Measurements from ENCODE around the gene IL19. TPM values are rescaled to one million over a fixed set of nuclear protein-coding genes. Genes with fewer than 3 reads are reported as not detected.

IL19 gene
- total RNA-seq, 4 donors from 2014 or later, result not detected

DNA sequence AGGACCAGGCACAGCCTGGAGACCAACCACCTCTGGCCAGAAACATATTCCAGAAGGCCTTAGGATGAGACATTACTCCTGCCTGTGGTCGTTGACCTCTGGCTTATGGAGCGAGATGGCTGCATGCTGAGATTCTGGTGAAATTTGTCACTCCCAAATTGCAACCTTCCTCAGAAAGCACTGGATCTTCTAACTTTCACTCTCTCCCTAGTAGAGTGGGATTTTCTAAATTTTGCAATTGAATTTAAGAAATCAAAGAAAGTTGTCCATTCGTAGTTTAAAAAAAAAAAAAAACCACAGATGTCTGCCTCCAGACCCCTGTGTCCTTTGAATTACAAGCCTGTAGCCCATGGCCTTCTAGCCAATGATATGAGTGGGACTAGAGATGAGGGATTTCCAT is 30.3 kb downstream of the IL19 start:
- no peaks in the 10 kb centered on the region for H3K36me3 ChIP-seq
- H3K4me1 ChIP-seq, result no peaks in the 10 kb centered on the region
- peaks cover 0 to 8% (median 0%) of the 10 kb centered on the region in 4 donors for H3K27me3 ChIP-seq
- no peak overlapping the region for H3K27ac ChIP-seq (replicated peaks in 1 of 4)
- DNase-seq (ENCODE audit: extremely low spot score), result no peak
- H3K4me3 ChIP-seq, result no peak overlapping the region
- TF ChIP-seq, protein P1, sequence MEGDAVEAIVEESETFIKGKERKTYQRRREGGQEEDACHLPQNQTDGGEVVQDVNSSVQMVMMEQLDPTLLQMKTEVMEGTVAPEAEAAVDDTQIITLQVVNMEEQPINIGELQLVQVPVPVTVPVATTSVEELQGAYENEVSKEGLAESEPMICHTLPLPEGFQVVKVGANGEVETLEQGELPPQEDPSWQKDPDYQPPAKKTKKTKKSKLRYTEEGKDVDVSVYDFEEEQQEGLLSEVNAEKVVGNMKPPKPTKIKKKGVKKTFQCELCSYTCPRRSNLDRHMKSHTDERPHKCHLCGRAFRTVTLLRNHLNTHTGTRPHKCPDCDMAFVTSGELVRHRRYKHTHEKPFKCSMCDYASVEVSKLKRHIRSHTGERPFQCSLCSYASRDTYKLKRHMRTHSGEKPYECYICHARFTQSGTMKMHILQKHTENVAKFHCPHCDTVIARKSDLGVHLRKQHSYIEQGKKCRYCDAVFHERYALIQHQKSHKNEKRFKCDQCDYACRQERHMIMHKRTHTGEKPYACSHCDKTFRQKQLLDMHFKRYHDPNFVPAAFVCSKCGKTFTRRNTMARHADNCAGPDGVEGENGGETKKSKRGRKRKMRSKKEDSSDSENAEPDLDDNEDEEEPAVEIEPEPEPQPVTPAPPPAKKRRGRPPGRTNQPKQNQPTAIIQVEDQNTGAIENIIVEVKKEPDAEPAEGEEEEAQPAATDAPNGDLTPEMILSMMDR (IDR thresholded peaks at IDR 0.05), result no peak
- TF ChIP-seq POLR2A (IDR thresholded peaks at IDR 0.05; ENCODE audit: low read depth) (no peak), EP300 (IDR thresholded peaks at IDR 0.05) (no peak)
- H3K9me3 ChIP-seq, result no peaks in the 10 kb centered on the region
- 87% methylated on average over 3 of the region's 3 CpGs for WGBS
- intact Hi-C loops (cut with DNase I), result loop anchor here (10.0 kb wide), 1 partner anchor 166 kb away; the partner anchor contains the start of gene DYRK3

DNA sequence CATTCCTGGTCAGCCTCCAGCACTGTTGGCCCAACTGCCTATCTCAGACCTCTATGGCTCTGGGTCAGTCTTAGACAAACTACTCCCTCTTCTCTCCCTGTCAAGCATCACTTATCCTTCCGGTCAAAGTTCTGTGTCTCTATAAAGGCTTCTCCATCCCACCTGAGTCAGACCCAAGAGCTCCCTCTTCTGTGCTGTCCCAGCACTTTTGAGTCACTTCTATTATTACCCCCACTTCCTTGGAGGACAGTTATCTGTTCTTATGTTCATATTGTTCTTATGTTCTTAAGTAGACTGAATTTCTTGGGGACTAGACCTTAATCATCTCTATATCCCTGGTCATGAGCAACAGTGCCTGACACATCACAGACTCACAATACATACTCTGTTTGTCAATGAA is 30.9 kb downstream of the IL19 start:
- TF ChIP-seq POLR2AphosphoS5 (IDR thresholded peaks at IDR 0.05) (no peak), POLR2A (IDR thresholded peaks at IDR 0.05; ENCODE audit: low read depth) (no peak), EP300 (IDR thresholded peaks at IDR 0.05) (no peak)
- TF ChIP-seq, protein P1 (IDR thresholded peaks at IDR 0.05), result no peak
- Histone ChIP-seq H3K4me1 (no peaks in the 10 kb centered on the region), H3K4me3 (no peak overlapping the region), H3K9me3 (no peaks in the 10 kb centered on the region), H3K36me3 (no peaks in the 10 kb centered on the region), H3K27ac (replicated peaks in 1 of 4) (no peak overlapping the region), H3K27me3 (peaks cover 0 to 8% (median 0%) of the 10 kb centered on the region in 4 donors)
- WGBS, result 89% methylated on average over 1 of the region's 1 CpG
- intact Hi-C loops (cut with DNase I), result loop anchor here (10.0 kb wide), 1 partner anchor 167 kb away; the partner anchor contains the start of gene DYRK3
- DNase-seq (ENCODE audit: extremely low spot score), result no peak

DNA sequence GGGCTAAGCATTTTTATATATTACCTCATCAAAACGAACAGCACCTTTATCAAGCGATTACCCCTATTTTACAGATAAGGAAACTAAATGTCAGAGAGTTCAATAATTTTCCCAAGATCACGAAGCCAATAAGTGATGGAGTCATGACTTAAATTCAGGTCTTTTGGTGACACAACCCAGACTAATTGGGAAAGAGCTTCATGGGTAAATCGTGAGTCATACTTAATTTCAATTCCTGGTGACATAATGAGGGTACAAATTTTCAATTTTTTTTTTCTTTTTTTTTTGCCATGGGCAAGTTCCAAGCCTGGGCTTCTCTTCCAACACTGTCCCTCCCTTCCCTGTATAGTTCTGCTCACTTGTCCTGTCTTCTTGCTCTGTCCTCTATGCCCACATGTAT is 31.8 kb downstream of the IL19 start:
- intact Hi-C loops (cut with DNase I), result loop anchor here (10.0 kb wide), 1 partner anchor 168 kb away; the partner anchor contains the start of gene DYRK3
- TF ChIP-seq POLR2A (IDR thresholded peaks at IDR 0.05; ENCODE audit: low read depth), result no peak
- TF ChIP-seq, protein P1 (IDR thresholded peaks at IDR 0.05), result no peak
- no peak for TF ChIP-seq EP300 (IDR thresholded peaks at IDR 0.05)
- no peak for TF ChIP-seq POLR2AphosphoS5 (IDR thresholded peaks at IDR 0.05)

DNA sequence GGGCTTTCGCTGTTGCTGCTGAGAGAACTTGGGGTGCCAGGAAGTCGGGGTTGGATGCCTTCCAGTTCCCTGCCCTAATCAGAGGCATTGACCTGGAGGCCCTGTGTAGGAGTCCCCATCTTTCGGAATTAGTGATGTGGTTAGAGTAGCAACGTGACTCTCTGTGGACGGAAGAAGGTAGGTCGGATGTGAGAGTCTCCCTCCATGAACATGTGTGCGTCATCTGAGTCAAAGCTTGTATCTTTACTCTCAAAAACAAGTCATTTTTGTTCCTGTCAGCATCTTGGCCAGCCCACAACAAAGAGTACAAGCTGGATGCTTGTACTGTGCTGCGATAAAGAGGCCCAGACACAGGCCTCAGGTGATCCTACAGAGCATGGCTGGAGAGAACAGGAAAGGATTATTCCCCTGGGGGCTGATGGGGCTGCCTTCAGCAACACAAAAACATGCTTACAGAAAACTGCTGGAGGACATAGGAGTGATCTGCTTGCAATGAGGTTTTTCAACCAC is 32.7 kb downstream of the IL19 start:
- no peaks in the 10 kb centered on the region for H3K36me3 ChIP-seq
- H3K27me3 ChIP-seq, result peaks cover 0 to 1% (median 0%) of the 10 kb centered on the region in 4 donors
- no peaks in the 10 kb centered on the region for H3K9me3 ChIP-seq
- intact Hi-C loops (cut with DNase I), result loop anchor here (10.0 kb wide), 1 partner anchor 168 kb away; the partner anchor contains the start of gene DYRK3
- TF ChIP-seq, protein P1 (IDR thresholded peaks at IDR 0.05), result no peak
- no peak for TF ChIP-seq POLR2A (IDR thresholded peaks at IDR 0.05; ENCODE audit: low read depth)
- no peak for TF ChIP-seq EP300 (IDR thresholded peaks at IDR 0.05)
- peak in 1 of 2 donors; percentile 14 for TF ChIP-seq POLR2AphosphoS5 (IDR thresholded peaks at IDR 0.05)
- 86% methylated on average over 8 of the region's 8 CpGs for WGBS
- H3K4me1 ChIP-seq, result no peaks in the 10 kb centered on the region
- no peak overlapping the region for H3K27ac ChIP-seq (replicated peaks in 1 of 4)
- no peak for DNase-seq (ENCODE audit: extremely low spot score)
- H3K4me3 ChIP-seq, result no peak overlapping the region

More for the DNA sequence above, 31.8 kb downstream of the IL19 start:
- no peak for DNase-seq (ENCODE audit: extremely low spot score)
- no peaks in the 10 kb centered on the region for H3K9me3 ChIP-seq
- H3K27me3 ChIP-seq, result peaks cover 0 to 8% (median 0%) of the 10 kb centered on the region in 4 donors
- no peaks in the 10 kb centered on the region for H3K36me3 ChIP-seq
- H3K4me1 ChIP-seq, result no peaks in the 10 kb centered on the region
- no peak overlapping the region for H3K27ac ChIP-seq (replicated peaks in 1 of 4)
- H3K4me3 ChIP-seq, result no peak overlapping the region
- 84% methylated on average over 4 of the region's 4 CpGs for WGBS

Data from esophagus muscularis mucosa (tissue), 4 donors.